ENCODE measurements around the gene WDR93.

DNA sequence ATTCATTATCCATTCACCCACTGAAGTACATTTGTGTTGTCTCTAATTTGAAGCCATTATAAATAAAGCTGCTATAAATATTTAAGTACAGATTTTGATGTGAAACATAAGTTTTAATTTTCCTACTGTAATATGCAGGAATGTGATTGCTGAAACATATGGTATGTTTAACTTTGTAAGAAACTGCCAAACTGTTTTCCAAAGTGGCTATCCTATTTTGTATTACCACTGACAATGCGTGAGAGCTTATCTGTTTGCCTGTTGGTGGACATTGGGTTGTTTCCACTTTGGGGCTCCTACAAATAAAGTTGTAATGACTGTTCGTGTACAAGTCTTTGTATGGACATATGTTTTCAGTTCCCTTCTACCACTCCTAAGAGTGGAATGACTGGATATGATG, 2.5 kb downstream of the WDR93 start:
- TF ChIP-seq, protein P1, sequence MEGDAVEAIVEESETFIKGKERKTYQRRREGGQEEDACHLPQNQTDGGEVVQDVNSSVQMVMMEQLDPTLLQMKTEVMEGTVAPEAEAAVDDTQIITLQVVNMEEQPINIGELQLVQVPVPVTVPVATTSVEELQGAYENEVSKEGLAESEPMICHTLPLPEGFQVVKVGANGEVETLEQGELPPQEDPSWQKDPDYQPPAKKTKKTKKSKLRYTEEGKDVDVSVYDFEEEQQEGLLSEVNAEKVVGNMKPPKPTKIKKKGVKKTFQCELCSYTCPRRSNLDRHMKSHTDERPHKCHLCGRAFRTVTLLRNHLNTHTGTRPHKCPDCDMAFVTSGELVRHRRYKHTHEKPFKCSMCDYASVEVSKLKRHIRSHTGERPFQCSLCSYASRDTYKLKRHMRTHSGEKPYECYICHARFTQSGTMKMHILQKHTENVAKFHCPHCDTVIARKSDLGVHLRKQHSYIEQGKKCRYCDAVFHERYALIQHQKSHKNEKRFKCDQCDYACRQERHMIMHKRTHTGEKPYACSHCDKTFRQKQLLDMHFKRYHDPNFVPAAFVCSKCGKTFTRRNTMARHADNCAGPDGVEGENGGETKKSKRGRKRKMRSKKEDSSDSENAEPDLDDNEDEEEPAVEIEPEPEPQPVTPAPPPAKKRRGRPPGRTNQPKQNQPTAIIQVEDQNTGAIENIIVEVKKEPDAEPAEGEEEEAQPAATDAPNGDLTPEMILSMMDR (IDR thresholded peaks at IDR 0.05; ENCODE audit: poor library complexity): no peak
- TF ChIP-seq EZH2 (IDR thresholded peaks at IDR 0.05; ENCODE audit: borderline replicate concordance): no peak
